ENCODE data around the gene TCF7L2. TPM values are rescaled to one million over a fixed set of nuclear protein-coding genes. Genes with fewer than 3 reads are reported as not detected.

TCF7L2 gene
- total RNA-seq, 4 donors from 2014 or later: 4.0 to 13.2 (median 6.4) TPM

GRCh38 chr10:112969542-112969941 lies 19.5 kb downstream of the TCF7L2 start:
- Histone ChIP-seq H3K27me3 (no peaks in the 10 kb centered on the region), H3K36me3 (peaks cover 0 to 78% (median 3%) of the 10 kb centered on the region in 3 donors), H3K9me3 (no peaks in the 10 kb centered on the region), H3K27ac (no peak overlapping the region), H3K4me1 (peaks cover 0 to 29% (median 9%) of the 10 kb centered on the region in 3 donors), H3K4me3 (no peak overlapping the region)
- no peak for TF ChIP-seq POLR2A (IDR thresholded peaks at IDR 0.05)
- TF ChIP-seq CTCF (IDR thresholded peaks at IDR 0.05): no peak
- no peak for DNase-seq
- 54 to 75% methylated on average over 2 of the region's 2 CpGs for WGBS, 2 donors
- intact Hi-C loops (cut with DNase I): no loop called here

- WGBS, 2 donors: 85 to 98% methylated on average over 4 of the region's 4 CpGs
- DNase-seq: no peak
- Histone ChIP-seq H3K27me3 (no peaks in the 10 kb centered on the region), H3K27ac (no peak overlapping the region), H3K4me1 (peaks cover 0 to 25% (median 6%) of the 10 kb centered on the region in 3 donors), H3K4me3 (no peak overlapping the region), H3K36me3 (peaks cover 0 to 83% (median 3%) of the 10 kb centered on the region in 3 donors), H3K9me3 (no peaks in the 10 kb centered on the region)
- no peak for TF ChIP-seq CTCF (IDR thresholded peaks at IDR 0.05)
- no peak for TF ChIP-seq POLR2A (IDR thresholded peaks at IDR 0.05)
- intact Hi-C loops (cut with DNase I): loop anchor here (10.0 kb wide), 1 partner anchor 135 kb away; no protein-coding TSS in a partner anchor
Observed at GRCh38 chr10:112970021-112970420, 20.0 kb downstream of the TCF7L2 start.

- no peak for DNase-seq
- TF ChIP-seq CTCF (IDR thresholded peaks at IDR 0.05) (no peak), POLR2A (IDR thresholded peaks at IDR 0.05) (no peak)
- H3K36me3 ChIP-seq: peaks cover 0 to 89% (median 3%) of the 10 kb centered on the region in 3 donors
- H3K4me1 ChIP-seq: peaks cover 0 to 13% (median 0%) of the 10 kb centered on the region in 3 donors
- H3K27ac ChIP-seq: no peak overlapping the region
- intact Hi-C loops (cut with DNase I): loop anchor here (10.0 kb wide), 1 partner anchor 132 kb away; no protein-coding TSS in a partner anchor
- WGBS, 2 donors: 87% methylated on average over 5 of the region's 5 CpGs; no CpG with 5 or more reads in 1 of the 2 donors
- H3K27me3 ChIP-seq: no peaks in the 10 kb centered on the region
- no peak overlapping the region for H3K4me3 ChIP-seq
- H3K9me3 ChIP-seq: no peaks in the 10 kb centered on the region
Observed at GRCh38 chr10:112972606-112973005, 22.6 kb downstream of the TCF7L2 start.

GRCh38 chr10:112973046-112973445 lies 23.0 kb downstream of the TCF7L2 start:
- H3K4me3 ChIP-seq: no peak overlapping the region
- no peaks in the 10 kb centered on the region for H3K9me3 ChIP-seq
- peaks cover 0 to 85% (median 3%) of the 10 kb centered on the region in 3 donors for H3K36me3 ChIP-seq
- intact Hi-C loops (cut with DNase I): loop anchor here (10.0 kb wide), 1 partner anchor 132 kb away; no protein-coding TSS in a partner anchor
- no peak for DNase-seq
- no peak overlapping the region for H3K27ac ChIP-seq
- WGBS, 2 donors: 66 to 68% methylated on average over 4 to 5 of the region's 5 CpGs
- peaks cover 0 to 13% (median 0%) of the 10 kb centered on the region in 3 donors for H3K4me1 ChIP-seq
- TF ChIP-seq CTCF (IDR thresholded peaks at IDR 0.05): no peak
- TF ChIP-seq POLR2A (IDR thresholded peaks at IDR 0.05): no peak
- H3K27me3 ChIP-seq: no peaks in the 10 kb centered on the region

GRCh38 chr10:112973805-112974204 lies 23.8 kb downstream of the TCF7L2 start:
- WGBS, 2 donors: 89 to 97% methylated on average over 5 of the region's 5 CpGs
- Histone ChIP-seq H3K27me3 (no peaks in the 10 kb centered on the region), H3K9me3 (no peaks in the 10 kb centered on the region), H3K27ac (no peak overlapping the region), H3K36me3 (peaks cover 0 to 78% (median under 1%) of the 10 kb centered on the region in 3 donors), H3K4me1 (peaks cover 0 to 13% (median 0%) of the 10 kb centered on the region in 3 donors), H3K4me3 (no peak overlapping the region)
- no peak for TF ChIP-seq POLR2A (IDR thresholded peaks at IDR 0.05)
- no peak for TF ChIP-seq CTCF (IDR thresholded peaks at IDR 0.05)
- intact Hi-C loops (cut with DNase I): loop anchor here (10.0 kb wide), 1 partner anchor 131 kb away; no protein-coding TSS in a partner anchor
- DNase-seq: no peak
